NB4 (cell line): ENCODE data around the gene RRBP1.

ENCODE experiments used
- POLR2A ChIP-seq: IDR thresholded peaks from 2 replicates; pipeline ENCODE4 v1.6.1; 2011; ENCODE audit warnings: mild to moderate bottlenecking; ENCODE audit not compliant: insufficient read length; ENCODE audit errors: extremely low read depth
- TF ChIP-seq, protein P1 (sequence below): IDR thresholded peaks from one replicate; pipeline ENCODE4 v1.5.1; 2012; ENCODE audit warnings: low read depth, low read length
- TF ChIP-seq, protein P2 (sequence below): IDR thresholded peaks from 2 replicates; pipeline ENCODE4 v1.6.1; 2011; ENCODE audit warnings: low read depth, low read length

DNA sequence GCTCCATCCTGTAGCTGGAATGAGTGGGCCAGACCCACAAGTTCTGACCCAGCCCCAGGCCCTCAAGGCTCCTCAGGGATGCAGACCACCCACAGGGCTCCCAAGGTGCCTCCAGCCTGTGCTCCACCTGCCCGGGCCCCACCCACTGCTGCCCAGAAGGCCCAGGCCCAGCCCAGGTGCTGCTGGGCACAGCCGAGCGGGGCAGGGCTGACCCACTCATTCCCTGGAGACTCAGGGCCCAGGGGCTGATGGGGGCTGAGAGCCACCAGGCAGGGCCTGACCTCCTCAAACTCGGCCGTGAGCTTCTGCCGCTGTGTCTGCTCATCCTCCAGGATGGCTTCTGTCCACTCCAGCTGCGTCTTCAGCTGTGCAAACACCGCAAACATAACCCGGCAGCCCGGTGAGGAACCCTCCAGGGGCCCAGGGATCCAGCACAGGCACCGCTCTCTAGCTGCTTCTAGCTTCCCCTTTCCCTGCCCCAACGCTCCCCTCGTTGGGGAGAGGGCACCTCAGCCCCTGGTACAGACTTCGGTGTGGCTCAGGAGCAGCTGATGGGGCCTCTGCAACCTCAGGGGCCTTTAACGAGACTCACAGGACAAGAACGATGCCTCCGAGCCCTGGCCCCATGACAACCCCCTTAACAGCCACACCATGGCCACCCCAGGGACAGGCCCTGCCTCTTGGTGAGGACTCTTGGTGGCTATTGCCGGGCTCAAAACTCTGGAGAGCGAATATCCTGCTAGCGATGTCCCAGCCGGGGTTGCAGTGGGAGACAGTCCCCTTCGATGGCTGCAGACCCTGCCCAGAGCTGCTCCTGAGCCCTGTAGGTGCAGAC, 66.2 kb downstream of the RRBP1 start:
- no peak for TF ChIP-seq POLR2A
- TF ChIP-seq, protein P1, sequence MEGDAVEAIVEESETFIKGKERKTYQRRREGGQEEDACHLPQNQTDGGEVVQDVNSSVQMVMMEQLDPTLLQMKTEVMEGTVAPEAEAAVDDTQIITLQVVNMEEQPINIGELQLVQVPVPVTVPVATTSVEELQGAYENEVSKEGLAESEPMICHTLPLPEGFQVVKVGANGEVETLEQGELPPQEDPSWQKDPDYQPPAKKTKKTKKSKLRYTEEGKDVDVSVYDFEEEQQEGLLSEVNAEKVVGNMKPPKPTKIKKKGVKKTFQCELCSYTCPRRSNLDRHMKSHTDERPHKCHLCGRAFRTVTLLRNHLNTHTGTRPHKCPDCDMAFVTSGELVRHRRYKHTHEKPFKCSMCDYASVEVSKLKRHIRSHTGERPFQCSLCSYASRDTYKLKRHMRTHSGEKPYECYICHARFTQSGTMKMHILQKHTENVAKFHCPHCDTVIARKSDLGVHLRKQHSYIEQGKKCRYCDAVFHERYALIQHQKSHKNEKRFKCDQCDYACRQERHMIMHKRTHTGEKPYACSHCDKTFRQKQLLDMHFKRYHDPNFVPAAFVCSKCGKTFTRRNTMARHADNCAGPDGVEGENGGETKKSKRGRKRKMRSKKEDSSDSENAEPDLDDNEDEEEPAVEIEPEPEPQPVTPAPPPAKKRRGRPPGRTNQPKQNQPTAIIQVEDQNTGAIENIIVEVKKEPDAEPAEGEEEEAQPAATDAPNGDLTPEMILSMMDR = no peak
- TF ChIP-seq, protein P2, sequence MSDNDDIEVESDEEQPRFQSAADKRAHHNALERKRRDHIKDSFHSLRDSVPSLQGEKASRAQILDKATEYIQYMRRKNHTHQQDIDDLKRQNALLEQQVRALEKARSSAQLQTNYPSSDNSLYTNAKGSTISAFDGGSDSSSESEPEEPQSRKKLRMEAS = no peak
